ENCODE measurements around the gene SEMA3C.

DNA sequence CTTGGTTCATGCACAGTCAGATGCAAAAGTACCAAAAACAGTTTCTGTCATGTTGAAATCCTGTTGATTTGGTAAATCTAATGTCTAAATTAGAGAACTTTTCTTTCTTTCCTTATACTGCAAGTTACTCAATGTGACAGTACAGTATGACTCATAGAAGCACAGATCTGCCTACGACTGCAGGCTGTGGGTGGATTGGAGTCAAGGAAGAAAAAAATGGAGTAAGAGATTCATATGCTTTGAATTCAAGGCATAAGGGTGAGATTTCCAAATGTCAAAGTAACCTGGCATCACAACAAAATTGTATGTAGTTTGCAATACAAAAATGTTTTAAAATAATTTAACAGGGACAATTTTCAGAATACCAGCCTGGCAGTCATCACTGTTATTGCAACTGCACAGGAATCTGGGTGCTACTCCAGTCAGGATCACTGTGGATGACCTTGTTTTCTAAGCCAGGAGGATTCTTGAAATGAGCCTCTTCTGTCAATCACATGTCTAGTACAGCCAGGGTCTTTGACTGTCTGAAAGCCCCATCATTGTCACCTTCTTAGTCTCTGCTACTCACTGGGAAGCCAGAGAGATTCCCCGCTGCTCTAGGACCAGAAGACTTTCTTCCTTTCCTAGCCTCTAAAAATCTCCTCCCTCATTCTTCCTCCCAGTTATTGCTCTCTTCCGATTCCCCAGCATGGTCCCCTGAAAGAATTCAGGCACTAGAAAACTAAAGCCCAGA, 196.8 kb downstream of the SEMA3C start:
- TF ChIP-seq, protein P1, sequence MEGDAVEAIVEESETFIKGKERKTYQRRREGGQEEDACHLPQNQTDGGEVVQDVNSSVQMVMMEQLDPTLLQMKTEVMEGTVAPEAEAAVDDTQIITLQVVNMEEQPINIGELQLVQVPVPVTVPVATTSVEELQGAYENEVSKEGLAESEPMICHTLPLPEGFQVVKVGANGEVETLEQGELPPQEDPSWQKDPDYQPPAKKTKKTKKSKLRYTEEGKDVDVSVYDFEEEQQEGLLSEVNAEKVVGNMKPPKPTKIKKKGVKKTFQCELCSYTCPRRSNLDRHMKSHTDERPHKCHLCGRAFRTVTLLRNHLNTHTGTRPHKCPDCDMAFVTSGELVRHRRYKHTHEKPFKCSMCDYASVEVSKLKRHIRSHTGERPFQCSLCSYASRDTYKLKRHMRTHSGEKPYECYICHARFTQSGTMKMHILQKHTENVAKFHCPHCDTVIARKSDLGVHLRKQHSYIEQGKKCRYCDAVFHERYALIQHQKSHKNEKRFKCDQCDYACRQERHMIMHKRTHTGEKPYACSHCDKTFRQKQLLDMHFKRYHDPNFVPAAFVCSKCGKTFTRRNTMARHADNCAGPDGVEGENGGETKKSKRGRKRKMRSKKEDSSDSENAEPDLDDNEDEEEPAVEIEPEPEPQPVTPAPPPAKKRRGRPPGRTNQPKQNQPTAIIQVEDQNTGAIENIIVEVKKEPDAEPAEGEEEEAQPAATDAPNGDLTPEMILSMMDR (IDR thresholded peaks at IDR 0.05), result no peak
- TF ChIP-seq POLR2A (IDR thresholded peaks at IDR 0.05), result no peak
